Fibroblast of pulmonary artery (primary cell): Measurements from ENCODE around the gene SLC26A4.
A peak's percentile ranks its signal among the peaks of the same experiment; 100 is the strongest.

Source experiments
- DNase-seq: peaks from one replicate; pipeline ENCODE4 v3.0.0-alpha.2; 2010; ENCODE audit warnings: low read depth
- H3K4me3 ChIP-seq: replicated peaks from 2 replicates; pipeline ENCODE4 v1.5.1; 2011; ENCODE audit warnings: low read depth, mild to moderate bottlenecking, control low read depth, low read length, moderate library complexity
- TF ChIP-seq, protein P1 (sequence below): IDR thresholded peaks from 2 replicates; pipeline ENCODE4 v1.5.1; 2011; ENCODE audit warnings: mild to moderate bottlenecking, control low read depth, low read length, inconsistent platforms; ENCODE audit errors: missing control alignments

The SLC26A4 gene

DNA sequence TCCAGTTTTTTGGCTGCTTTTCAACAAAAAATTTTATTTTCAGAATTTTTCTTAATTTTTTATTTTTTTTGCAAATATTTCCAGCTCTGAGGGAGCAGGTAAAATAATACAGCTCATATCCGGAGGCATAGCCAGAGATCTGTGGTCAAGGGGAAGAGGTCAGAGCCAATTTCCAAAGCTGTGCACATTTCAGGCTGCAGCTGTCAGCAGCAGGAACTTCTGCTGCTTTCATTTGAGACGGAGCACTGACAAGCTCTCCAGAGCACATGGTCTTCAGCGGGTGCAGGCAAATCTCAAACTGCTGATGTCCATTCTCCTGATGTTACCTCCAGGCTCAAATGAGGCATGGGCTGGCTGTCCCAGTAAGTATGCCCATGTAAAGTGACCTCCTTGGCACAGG, 31.1 kb downstream of the SLC26A4 start:
- no peak overlapping the region for H3K4me3 ChIP-seq
- TF ChIP-seq, protein P1, sequence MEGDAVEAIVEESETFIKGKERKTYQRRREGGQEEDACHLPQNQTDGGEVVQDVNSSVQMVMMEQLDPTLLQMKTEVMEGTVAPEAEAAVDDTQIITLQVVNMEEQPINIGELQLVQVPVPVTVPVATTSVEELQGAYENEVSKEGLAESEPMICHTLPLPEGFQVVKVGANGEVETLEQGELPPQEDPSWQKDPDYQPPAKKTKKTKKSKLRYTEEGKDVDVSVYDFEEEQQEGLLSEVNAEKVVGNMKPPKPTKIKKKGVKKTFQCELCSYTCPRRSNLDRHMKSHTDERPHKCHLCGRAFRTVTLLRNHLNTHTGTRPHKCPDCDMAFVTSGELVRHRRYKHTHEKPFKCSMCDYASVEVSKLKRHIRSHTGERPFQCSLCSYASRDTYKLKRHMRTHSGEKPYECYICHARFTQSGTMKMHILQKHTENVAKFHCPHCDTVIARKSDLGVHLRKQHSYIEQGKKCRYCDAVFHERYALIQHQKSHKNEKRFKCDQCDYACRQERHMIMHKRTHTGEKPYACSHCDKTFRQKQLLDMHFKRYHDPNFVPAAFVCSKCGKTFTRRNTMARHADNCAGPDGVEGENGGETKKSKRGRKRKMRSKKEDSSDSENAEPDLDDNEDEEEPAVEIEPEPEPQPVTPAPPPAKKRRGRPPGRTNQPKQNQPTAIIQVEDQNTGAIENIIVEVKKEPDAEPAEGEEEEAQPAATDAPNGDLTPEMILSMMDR = no peak
- peak; percentile 49 for DNase-seq

DNA sequence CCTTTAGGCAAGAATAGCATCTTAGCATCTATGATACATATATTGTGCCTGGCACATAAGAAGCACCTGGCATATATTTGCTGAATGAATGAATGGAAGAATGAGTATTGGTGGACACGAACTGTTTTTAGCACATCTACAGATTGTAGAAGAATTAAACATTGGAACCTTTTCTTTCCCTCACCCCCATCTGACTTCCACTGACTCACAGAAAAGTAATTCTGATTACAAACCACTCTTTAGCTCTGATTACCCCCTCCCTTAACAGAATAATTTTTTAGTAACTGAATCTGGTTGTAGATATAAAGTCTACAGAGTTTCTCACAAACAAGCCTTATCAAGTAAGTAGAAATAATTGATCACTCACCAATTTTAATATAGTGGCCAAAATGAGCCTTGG, 31.9 kb downstream of the SLC26A4 start:
- no peak overlapping the region for H3K4me3 ChIP-seq
- no peak for DNase-seq
- TF ChIP-seq, protein P1 = no peak

DNA sequence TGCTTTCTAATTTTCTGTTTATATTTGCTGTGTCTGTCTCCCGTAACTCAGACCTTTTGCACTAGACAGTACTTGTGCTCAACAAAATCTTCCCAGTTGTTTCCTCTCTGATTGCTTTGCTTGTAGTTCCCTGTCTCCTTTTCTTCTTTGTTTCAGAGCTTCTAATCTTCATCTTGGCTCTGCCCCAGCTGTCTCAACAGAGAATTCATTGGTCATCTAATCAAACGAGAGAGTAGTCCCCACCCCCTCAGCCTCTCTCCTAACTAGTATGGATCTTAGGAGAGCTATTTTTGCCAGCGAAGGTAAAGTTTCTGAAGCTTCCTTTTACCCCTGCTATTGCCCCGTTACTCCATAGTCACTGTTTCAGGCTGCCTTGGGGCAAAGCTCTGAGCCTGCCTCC, 32.8 kb downstream of the SLC26A4 start:
- TF ChIP-seq, protein P1 = no peak
- H3K4me3 ChIP-seq = no peak overlapping the region
- DNase-seq = peak; percentile 42

DNA sequence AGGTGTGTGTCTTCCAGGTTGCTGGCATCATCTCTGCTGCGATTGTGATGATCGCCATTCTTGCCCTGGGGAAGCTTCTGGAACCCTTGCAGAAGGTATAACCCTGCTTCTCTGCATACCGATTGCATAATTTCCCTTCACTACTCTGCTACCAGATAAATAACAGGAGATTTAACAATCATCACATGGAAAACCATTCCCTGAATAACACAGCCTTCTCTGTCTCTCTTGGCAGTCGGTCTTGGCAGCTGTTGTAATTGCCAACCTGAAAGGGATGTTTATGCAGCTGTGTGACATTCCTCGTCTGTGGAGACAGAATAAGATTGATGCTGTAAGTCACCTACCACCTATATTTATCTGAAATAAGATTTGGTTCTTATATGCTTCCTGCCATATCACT, 33.8 kb downstream of the SLC26A4 start:
- DNase-seq = peak; percentile 74
- TF ChIP-seq, protein P1 = no peak
- H3K4me3 ChIP-seq = no peak overlapping the region

DNA sequence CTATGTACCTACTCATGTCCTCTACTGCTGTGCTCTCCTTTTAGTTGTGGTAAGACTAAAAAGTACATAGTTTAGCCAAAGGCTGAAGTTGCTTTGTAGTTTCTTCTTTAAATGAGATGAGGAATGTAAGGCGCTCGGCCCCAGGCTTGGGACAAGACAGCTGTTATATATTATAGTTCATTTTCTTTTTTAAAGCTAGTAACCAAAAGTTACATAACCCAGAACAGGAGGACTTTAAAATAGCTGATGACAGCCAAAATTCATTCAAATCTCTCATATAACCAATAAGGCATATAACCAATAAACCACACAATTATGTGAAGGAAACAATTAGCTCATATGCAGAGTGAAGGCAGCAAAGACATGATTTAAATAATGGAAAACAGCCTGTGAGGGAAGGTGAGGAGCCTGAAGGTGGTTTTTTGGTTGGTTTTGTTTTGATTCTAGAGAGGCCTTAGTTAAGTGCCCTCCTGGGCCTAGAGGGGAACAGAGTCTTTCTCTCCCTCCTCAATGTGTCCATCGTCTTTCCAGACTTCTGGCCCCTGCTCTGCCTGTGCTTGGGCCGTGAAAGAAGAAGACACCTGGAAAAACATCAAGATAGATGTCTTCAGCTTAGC, 35.8 kb downstream of the SLC26A4 start:
- no peak for DNase-seq
- TF ChIP-seq, protein P1 = no peak

DNA sequence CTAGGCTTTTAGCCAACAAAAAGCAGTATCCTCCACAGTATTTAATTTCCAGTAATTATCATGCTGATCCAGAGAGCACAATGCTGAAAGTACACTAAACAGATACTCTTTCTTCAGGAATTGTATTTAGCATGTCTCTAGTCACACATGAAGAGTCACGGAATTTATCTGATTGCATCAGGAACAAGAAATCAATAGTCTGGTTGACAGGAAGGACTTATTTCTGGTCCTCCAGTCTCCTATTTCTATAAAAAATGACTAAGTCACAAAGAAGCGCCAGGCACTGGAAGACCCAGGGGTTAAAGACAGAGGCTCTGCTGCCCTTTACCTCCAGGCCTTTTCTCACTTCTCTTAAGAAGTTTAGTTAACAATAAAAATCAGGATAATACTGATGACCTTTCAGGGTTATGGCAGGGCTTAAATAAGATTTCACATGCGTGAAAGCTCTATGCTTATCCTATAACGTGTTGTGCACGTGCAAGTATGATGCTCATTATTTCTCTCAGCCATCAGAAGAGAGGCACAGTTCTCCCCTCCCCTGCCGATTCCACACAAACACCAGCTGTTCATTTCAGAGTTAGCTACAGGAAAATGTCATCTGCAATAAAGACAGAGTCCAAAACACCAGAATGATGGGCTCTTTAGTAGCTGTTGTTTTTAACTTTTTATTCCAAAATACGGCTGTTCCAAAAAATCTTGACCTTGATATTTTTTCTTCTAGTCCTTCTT, 36.9 kb downstream of the SLC26A4 start:
- no peak overlapping the region for H3K4me3 ChIP-seq
- TF ChIP-seq, protein P1 = no peak
- DNase-seq = no peak

More for the DNA sequence above, 35.8 kb downstream of the SLC26A4 start:
- H3K4me3 ChIP-seq = no peak overlapping the region

DNA sequence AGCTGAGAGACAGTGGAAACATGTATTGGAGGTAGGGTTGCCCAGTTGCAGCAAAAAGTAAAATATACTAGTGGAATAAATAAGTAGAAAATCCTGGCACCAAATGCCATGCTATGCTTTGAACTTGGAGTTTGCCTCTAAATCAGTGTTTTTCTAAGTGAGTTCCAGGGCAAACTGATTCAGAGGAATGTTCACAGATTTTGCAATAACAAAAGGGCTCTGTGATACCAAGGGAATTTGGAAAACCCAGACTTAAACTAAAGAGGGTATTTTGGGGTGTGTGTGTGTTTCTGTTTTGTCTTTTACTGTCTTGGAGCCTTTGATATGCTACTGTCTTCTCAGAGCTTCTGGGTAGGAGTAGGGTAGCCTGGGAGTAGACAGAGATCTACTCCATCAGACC, 39.9 kb downstream of the SLC26A4 start:
- no peak for DNase-seq

More for the DNA sequence above, 39.9 kb downstream of the SLC26A4 start:
- TF ChIP-seq, protein P1 = no peak
- no peak overlapping the region for H3K4me3 ChIP-seq
